GM18520 (cell line): Measurements from ENCODE around the gene BLCAP.

Experiments
- ATAC-seq: cut with Tn5 transposase; IDR thresholded peaks from one replicate; pipeline ENCODE4 v1.9.1; 2021; ENCODE audit not compliant: unreplicated experiment

The BLCAP gene

DNA sequence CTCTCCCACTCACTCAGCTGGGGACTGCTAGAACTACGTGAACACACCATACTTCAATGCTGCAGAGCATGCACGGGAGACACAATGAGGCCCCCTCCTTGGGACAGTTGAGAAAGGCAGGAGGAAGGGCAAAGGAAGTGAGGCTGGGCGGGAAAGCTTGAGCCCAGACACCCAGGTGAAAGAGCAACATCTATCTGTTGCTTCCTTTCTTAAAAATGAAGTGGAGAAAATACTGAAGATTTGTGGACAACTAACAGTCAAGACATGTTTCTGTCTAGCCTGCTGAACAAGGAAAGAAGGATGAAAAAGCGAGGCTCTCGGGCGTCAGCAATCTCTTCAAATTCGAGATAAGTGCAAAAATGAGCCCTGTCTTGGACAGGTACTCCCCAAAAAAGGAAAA is 9.6 kb downstream of the BLCAP start:
- no peak for ATAC-seq

DNA sequence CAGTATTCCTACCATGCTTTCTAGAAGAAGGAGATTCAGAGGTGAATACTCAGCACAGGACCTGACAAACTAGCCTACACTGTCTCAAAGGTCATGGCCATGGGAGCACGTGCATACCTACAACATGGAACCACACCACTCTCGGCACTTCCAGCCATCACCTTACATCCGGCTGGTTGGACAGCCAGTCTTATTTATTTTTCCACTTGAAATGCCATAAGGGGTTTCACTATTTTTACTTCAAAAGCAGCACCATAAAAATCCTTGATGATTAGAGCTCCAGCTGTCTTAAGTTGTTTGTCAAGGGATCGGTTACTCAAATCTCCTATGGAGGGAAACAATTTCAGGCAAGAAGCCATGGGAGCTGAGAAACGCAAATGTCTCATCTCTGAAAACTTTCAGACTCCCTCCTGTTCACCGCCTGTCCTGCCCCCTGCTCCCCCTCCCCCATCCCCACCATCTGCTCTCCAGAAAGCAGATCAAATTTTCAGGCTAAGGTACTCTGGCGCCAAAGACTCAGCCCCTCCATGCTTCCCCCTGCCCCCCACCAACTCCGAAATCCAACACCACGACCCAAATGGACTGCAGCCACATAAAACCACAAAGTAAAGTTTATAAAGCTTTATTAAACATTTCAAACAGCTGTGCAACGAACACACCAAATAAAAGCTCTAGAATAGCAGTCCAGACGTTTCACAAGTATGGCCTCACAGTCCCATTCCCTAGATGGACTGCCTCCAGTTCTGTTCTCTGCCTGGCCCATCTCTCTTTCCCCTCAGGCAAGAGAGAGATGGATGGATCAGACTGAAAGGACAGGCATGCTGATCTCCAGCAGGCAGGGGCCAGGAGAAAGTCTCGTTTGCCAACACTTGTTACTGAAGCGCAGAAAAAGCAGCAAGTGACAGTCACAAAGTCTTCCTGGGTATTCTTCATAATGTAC is 10.6 kb downstream of the BLCAP start:
- no peak for ATAC-seq

DNA sequence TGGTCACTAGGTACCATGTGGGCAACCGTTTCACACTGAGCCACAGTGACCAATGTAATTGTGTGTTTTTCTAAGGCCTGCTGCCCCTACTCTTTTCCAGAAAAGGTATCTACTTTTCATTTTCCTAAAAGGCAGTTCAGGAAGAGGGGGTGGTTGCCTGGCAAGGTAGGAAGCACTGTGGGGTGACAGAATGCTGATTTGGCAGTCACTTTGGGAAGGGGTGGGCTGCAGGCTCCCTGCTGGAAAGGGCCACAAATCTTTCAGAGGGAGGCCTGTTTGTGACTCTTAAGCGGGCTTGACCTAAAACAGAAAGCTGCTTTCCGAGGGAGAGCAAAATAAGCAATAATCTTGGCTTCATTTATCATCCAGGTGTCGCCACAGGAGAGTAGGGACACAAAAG is 11.8 kb downstream of the BLCAP start:
- ATAC-seq = no peak

DNA sequence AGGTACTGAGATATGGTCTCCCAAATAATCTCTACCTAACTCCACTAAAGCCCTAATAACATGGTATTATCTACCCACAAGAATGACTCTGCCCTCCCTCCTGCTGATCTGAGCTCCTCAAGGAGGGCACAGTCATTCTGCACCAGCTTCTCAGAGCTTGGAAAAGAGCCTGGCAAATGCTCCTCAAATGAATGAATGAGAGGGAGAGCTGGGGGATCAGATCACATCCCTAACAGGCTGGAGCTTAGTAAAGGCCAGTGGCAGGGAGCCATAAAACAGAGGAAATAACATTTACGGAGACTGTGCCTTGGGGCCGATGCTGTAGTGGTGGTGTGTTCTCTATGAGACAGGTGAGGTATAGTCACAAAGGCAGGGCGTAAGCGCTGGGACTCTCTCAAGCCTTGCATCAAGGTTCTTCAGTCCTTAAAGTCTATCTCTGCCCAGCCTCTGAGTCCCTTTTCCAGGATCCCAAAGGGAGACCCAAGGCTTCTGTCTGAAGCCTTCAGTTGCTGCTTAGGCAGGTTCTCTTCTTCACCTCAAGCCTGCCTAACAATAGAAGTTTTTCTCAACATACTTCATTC is 13.8 kb downstream of the BLCAP start:
- no peak for ATAC-seq

DNA sequence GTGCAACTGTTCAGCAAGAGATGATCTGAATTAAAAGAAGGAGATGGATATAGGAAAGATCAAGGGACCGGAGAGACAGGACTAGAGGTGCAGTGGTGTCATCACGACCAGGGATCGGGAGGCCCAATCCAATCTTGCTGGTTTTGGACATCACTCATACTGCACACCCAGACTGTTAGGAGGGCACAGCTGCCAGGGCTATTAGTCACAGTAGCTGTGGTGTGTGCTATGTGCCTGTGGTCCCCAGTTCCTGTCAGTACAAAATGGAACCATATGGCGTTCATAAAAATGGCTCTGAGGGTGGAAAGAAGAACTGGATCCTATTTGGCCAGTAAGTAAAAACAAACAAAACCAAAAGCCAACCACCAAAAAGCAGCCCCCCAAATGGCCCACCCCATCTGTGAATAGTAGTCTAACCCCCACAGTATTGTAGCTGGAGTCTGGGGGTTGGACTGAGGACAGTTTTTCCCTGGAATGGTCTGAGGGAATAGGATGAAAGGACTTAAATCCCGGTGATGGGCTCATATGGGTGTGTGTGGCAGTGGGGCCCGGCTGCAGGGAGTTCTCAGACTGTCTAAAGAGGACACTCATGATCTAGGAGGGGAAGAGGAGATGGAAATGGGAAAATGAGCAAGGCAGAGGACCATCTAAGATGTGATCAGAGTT is 15.9 kb downstream of the BLCAP start:
- no peak for ATAC-seq

DNA sequence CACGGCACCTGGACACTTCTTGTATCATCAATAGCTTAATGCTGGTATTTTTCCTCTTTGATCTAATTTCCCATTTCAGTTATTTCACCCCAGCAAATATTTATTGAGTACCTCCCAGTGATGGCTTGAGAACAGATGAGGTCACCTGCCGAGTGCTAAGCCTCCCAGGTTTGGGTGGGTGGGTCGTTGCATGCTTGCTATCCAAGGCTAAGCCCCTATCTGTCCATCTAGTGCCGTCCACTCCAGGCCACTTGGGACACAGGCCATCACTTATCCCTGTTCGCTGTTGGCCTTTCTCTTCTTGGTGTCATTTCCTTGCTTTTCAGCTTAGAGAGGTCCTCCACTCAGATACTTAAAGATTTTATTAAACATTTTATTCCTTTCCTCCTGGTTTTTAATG is 17.4 kb downstream of the BLCAP start:
- ATAC-seq = no peak

DNA sequence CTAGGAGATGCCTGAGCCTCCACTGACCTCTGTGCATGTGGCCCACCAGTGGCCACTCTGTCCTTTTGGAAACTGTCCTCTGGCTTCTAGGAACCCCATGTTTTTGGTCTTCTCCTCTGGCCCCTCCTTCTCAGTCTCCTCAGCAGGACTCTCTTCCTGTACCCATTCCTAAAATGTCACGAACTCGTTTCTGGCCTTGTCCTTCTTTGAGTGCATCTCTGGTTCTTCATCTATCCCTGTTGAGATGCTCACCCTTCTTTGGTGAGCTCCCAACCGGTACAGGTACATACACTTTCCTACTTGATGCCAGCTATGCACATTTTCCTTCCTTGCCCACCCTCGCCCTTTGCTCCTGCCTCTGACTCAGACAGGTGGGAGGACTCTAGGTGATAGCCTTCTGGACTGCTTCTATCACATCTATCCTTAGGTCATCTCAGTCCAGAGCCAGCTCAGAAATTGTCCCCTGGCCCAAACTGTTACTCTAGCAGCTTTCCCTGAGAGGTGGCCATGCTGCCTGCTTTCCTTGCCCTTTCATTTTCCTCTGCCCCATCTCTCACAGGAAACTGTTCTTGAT is 21.4 kb downstream of the BLCAP start:
- no peak for ATAC-seq

DNA sequence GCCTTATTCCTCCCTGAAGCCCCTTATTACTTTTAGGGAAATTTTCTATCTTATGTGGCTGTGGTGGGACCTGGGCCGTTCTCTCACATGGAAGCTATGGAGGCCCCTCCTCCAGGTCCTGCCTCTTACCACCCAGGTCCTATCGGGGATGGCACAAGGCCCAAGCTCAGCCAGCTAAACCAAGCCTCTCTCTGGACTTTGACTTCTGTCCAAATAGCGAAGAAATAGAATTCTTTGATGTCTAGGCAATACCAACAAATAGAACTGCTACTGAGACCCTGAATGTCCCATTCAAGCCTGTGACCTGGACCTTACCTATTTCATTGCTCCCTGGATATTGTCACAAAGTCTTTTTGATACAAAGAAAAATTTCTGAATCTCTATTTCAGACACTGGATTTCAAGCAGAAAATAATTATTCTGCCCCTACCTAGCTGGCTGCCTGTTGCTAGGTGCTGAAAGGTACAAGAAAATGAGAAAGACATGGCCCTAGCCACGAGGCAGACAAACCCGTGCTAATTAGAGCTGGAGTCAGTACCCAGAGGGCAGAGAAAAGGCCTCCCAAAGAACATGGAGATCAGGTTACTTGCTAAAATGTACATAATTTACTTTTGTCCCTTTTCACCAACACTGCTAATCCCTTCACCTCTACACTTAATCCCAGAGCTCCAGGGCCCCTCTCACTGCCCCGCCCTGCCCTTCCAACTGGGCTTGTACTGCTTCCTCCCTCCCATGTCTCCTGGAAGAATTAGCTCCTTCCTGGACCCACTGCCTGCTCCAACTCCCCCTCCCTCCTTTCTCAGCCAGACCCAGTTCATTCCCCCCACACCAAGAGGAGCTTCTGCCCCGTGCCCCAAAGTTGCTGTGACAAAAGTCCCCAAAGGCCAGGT is 22.2 kb downstream of the BLCAP start:
- no peak for ATAC-seq

DNA sequence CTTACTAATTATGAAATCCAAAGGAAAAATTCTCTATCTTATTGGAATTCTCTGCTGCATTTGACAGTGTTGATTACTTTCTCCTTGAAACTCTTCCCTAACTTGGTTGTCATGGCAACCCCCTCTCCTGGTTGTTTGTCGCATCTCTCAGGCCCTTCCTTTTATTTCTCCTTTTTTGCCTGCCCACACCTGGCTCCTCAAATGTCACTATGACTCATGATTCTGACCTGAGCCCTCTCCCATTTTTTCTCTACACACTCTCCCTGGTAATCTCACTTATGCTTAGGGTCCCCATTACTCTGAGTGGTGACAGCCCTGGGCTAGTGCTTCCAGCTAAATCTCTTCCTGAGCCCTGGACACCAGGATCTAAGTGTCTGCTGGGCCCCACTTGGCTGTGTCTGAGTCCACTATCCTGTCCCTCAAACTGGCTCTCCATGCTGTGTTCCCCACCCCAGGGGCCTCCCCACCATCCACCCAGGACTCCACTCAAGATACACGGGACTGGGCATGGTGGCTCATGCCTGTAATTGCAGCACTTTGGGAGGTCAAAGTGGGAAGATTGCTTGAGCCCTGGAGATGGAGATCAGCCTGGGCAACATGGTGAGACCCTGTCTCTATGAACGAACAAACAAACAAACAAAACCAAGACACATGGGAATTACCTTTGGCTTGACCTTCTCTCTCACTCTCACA is 23.1 kb downstream of the BLCAP start:
- ATAC-seq = no peak

DNA sequence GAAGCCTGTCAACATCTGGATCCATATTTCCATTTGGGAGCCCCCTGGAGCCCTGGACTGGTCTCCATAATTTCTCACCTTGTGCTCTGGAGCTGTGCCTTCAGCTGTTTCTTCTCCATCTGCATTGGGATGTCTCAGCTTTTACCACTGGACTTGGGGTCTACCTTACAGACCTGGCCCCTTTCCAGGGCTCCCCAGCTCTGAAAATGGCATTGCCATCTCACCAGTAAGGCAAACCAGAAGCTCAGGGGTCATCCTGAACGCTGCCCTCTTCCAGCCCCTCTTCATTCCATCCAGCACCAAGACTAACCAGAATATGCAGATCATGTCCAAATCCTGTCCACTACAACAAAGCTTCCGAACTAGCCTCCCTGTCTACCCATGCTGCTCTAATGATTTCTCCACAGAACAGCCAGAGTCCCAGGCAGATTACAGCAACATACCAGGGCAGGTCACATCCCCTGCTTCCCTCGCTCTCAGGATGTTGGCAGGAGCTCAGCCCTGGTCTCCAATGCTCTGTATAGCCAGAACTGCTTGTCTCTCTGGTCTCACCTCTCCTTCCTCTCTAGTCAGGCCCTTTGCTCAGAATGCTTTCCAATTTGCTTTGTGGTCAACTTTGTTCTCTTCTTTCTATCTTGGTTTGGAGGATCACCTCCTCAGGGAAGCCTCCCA is 24.3 kb downstream of the BLCAP start:
- no peak for ATAC-seq

DNA sequence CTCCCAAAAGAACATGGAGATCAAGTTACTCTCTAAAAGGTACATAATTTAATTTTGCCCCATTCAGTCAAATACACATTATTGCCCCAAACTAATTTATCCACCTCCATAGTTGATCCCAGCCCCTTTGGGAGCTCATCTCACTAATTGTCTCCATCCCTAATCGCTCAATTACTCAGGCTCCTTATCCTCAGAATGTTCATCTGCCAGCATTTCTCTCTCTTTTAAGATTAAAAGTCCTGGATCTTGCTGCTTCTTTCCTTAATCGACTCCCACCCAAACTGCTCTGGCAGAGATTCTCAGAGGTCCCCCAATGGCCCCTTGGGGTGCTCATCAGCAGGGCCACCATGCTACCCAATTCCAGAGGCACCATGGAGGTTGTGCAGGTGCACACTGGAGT is 25.0 kb downstream of the BLCAP start:
- no peak for ATAC-seq

DNA sequence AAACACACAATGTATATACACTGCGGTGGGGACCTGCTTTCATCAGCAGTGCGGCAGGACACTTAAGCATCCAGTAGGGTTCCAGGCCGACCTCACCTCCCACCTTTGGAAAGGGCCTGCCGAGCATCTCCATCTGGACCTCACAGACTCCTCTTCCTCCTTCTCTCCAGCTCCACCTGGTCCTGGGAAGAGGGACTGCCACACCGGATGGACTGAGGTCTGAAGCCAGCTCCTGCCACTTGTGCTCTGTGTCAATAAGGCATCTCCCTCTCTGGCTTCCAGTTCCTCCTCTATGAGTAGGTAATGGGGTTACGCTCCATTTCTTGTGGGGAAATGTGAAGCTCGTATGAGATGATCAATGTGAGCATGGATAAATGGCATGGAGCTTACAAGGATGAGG is 25.7 kb downstream of the BLCAP start:
- ATAC-seq = no peak

DNA sequence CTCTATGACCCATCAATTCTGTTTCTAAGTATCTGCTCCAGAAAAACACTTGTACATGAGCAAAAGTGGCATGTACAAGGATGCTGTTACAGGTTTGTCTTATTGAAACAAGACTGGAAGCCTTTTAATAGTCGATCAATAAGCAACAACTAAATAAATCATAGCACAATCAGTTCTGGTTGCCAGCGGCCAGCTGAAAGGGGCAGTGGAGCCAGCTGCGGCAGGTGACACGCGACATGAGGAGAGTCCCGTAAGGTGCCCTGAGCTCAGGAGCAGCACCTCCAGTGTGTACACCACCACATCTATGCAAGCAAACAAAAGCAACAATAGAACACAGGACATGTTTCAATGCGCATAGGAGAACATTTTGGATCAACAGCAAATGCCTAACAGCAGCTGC is 27.4 kb downstream of the BLCAP start:
- ATAC-seq = no peak

DNA sequence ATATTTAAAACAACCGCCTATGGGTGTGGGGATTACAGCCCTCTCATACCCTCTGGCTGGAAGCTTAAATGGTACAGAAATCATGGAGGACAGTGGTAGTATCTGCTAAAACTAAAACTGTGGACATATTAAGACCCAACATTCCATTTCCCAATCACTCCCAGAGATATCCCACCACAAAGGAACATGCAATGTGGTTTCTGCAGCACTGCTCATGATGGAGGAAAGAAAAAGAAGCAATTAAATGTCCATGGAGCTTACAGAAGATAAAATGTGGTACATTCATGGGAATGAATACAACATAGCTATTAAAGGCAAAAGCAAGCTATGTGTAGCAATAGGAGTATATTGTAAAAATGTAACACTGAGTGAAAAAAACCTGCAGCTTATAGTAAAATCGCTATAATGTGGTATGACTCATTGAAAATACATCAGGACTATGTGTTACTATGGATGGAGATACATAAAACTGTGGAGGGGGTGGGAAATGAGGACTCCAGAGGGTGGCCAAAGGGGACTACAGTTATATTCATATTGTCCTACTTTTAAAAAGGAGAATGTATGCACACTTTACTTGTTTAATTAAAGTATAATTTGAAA is 29.5 kb downstream of the BLCAP start:
- no peak for ATAC-seq

DNA sequence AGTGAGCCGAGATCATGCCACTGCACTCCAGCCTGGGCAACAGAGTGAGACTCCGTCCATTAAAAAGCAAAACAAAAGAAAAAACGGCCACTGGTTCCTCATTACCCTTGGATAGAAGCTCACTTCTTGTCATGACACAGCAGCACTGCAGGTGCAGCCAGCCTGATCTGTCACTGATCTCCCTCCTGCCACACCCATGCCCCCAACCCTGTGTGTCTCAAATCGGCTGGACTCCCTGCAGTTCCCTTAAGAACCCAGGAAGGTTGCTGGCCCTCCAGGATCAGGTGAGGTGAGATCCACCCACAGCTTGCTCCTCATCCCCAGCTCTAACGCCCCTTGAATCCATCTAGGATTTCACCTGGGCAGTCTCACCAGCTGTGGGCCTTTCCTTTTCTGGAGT is 32.9 kb downstream of the BLCAP start:
- no peak for ATAC-seq

DNA sequence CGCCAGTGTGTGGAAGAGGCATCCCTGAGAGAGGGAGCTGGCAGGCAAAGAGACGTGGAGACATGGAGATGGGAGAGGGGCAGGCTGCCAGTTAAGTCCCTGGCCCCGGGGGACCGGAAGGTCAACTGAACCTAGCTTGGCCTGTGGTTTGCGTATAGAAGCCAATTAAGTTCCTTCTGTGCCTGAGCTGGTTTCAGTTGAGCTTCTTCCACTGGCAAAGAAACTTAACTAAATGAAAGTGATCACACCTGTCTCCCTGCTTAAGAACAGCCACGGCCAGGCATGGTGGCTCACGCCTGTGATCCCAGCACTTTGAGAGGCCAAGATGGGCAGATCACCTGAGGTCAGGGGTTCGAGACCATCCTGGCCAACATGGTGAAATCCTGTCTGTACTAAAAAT is 33.4 kb downstream of the BLCAP start:
- no peak for ATAC-seq

DNA sequence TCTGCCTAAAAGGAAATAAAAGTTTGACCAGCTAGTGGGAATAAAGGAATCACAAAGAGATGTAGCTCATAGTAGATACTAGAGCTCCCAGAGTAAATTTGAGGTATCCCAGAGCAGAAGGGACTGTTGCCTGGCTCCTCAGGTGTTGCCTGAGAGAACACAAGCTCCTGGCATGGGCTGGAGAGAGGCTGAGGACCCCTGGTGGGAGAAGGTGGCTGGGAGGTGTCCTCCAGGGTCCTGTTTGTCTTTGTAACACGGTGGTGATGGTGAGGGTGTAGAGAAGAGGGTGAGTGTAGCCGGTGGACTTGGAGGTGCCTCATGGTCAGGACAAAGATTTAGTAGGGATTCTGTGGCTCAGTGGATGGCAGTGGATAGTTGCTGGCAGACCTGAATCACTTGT is 34.7 kb downstream of the BLCAP start:
- ATAC-seq = no peak

DNA sequence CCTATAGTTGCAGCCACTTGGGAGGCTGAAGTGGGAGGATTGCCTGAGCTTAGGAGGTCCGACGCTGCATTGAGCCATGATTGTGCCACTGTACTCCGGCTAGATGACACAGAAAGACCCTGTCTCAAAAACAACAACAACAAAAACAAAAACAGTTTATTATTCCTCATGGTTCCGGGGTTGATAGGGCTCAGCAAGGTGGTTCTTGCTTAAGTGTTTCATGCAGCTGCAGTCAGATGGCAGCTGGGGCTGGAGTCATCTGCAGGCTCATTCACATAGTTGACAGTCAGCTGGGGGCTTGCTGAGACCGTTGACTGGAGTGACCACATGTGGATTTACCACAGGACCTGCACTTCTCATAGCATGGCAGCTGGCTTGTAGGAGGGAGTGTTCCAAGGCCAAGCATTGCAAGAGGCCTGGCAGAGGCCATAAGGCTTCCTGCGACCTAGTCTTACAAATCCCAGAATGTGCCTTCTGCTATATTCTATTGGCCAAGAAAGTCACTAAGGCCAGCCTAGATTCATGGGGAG is 35.5 kb downstream of the BLCAP start:
- no peak for ATAC-seq
